ENCODE results near the gene CST8.
"Not testable (repeated sequence)": the region's sequence is repeated elsewhere in the genome, so short reads cannot be mapped to it uniquely, and the experiment has no call there.

Gene CST8, protein sequence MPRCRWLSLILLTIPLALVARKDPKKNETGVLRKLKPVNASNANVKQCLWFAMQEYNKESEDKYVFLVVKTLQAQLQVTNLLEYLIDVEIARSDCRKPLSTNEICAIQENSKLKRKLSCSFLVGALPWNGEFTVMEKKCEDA

GRCh38 chr20:23490817-23491216 lies at the start of gene CST8:
Gene CST8 (plus strand): TSS chr20:23491117. CDS start chr20:23491668, 551 bp downstream.
- no peak for DNase-seq

DNA sequence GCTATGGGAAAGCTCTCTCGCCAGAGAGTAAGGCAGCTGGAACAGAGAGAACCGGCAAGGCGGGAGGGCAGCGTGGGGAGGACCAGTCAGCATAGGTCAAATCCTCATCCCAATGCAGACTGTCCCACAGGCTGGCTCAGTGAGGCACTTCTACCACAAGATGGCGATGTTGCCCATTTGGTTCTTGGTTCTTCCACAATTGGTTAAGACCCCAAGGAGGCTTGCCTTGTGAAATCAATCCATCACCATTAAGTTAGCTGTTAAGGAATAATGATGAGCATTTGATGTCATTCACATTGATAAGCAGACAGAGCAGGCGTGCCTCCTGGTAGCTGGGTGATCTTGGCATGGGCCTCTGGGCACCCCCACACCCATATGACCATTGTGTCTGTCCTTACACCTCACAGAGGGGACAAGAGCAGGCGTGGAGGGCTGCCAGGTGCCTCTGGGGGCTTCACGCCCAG lies 49.0 kb upstream of the CST8 start:
- peak; percentile 83 for DNase-seq

GRCh38 chr20:23442436-23442835 lies 48.5 kb upstream of the CST8 start:
- no peak for DNase-seq

DNA sequence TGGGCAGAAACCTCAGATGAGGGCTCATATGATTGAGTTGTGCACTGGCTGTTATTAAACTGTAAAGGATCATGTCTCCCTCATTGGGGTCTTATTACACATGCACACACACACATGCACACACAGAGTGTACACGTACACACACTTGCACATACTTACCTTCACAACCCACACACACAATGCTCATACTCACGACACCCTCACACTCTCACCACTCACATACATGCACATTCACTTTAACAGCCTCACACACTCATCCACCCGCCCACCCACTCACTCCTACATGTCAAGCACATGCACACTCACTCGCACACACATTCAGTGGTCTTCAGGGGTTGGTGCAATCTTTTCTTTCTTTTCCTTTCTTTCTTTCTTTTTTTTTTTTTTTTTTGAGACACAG lies 46.1 kb upstream of the CST8 start:
- no peak for DNase-seq

DNA sequence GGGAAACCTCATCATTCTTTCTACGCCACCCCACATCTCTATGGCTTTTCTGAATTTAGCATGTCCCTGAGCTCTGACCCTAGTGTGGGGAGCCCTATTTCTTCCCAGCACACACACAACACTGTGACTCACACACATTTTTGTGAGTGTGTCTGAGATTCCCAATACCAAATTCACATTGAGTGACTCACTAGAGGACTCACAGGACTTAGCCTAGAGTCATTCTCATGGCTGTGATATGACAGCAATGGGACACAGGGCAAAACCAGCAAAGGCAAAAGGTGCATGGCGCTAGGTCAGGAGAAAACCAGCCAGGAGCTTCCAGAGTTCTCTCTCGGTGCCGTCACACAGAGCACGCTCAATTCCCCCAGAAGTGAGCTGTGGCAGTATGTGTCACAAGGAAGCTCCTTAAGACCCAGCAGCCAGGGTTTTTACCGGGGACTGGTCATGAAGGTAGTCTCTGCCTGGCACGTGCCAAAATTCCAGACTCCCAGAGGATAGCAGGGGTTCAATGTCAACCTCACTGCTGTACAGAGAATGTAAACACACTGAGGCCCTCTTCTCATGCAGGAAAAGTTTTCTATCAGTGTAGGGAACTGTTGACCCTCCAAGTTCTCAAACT lies 45.2 kb upstream of the CST8 start:
- no peak for DNase-seq

- peak; percentile 53 for DNase-seq
Measured at GRCh38 chr20:23446505-23446904, 44.4 kb upstream of the CST8 start.

GRCh38 chr20:23448167-23448566 lies 42.8 kb upstream of the CST8 start:
- no peak for DNase-seq

GRCh38 chr20:23449421-23449820 lies 41.5 kb upstream of the CST8 start:
- DNase-seq, result peak; percentile 55

DNA sequence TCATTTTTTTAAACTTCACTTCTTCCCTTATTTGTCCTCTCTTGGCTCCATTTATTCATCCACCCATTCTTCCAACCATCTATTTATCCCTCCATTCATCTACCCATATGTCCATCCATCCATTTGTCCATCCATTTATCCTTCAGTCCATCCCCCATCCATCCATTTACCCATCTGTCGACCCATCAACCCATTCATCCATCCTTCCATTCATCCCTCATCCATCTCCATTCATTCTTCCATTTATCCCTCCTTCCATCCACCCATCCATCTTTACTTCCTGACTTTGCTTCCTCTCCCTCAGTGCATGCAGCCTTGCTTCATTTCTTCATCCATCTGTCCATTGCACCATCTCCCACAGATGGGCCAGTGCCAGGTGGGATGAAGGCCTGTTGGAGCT lies 40.0 kb upstream of the CST8 start:
- no peak for DNase-seq

DNA sequence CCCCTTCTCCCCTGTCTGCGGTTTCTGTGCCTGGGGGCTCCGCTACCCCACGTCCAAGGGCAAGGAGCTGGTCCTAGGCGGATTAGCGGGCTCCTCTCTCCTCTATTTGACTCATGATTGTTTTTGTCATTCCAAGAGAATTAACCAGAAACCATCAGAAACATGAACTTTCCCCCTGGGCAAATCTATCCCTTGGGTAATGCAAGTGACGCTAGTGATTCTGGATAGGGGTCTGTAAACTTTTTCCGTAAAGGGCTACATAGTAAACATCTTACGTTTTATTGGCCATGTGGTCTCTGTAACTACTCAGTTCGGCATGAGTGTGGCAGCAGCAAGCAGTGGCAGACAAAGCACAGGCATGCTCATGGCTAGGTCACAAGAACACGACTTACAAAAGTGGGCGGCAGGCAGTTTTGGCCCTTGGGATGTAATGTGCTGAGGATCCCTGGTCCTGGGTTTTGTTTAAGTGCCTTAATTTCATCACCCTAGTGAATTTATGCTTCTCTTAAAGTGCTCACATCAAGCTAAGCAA lies 38.9 kb upstream of the CST8 start:
- no peak for DNase-seq

- DNase-seq, result no peak
Measured at GRCh38 chr20:23452776-23453175, 38.1 kb upstream of the CST8 start, which contains the start of gene CST11. Gene CST11 (minus strand): TSS chr20:23452876. CDS start chr20:23452811, 65 bp downstream.

DNA sequence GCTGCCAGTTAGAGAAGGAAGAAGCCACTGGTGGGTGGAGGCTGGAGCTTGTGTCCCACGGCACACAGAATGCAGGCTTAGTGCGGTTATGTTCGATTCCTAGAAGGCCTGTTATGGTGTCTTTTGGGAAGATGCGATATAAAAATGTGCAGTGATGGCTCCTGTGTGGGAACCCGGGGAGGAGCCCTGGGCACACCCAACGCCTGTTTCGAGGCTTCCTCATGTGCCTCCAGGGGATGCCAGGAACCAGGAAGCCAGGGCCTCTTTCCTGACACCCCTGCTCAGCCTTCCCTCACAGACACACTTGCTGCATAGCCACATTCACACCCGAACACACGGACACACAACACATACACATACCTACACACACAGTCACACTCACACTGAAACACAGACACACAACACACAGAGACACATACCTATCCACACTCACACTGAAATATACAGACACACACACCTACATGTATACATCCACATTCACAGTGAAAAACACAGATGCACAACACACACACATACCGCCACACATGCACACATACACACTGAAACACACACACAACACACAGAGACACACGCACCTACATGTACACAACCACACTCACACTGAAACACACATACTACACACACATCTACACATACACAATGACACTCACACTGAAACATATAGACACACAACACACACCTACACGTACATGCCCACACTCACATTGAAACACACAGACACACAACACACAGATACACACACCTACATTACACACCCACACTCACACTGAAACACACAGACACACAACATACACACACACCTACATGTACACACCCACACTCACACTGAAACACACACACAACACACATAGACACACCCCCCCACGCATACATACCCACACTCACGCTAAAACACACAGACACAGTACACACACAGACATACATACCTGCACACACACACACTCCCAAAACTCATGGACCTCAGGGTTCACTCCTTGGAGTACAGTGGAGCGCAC lies 37.1 kb upstream of the CST8 start:
- no peak for DNase-seq

DNA sequence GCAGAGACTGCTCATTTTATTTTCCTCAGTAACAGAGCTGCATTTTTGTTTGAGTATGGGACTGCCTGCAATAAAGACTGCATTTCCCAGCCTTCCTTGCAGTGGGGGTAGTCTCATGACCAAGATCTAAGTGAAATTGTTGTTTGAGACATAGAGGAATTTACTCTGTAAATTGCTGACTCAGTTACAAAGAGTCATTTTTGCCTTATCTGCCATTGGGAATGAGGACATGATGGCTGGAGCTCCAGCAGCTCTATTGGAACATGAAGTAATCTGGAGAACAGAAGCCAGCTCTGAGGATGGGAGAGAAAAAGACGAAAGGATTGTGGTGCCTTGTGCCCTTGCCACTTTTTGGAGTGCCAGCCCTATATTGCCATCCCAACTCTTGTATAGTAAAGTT lies 36.1 kb upstream of the CST8 start:
- DNase-seq, result no peak

DNA sequence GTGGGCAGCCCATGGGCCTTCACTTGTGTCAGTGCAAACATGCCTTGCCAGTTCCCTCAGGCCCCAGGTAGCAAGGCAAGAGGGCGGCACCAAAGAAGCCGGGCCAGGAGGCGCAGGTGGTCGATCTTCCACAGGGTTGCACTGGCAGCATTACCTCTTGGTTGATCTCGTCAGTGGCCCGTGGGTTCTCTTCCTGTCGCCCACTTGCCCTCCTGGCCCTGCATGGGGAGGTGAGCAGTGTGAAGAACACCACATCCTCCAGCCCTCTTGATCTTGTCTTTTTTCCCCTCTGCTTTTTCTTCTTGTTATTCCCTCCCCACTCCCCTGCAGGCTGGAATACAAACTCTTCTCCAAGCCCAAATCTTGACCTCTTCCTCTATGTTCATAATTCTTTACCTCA lies 35.3 kb upstream of the CST8 start:
- DNase-seq, result no peak

- DNase-seq, result no peak
Measured at GRCh38 chr20:23456409-23456808, 34.5 kb upstream of the CST8 start.

- DNase-seq, result no peak
Measured at GRCh38 chr20:23456873-23457272, 34.0 kb upstream of the CST8 start.

- peak; percentile 30 for DNase-seq
Measured at GRCh38 chr20:23459461-23460150, 31.3 kb upstream of the CST8 start.

DNA sequence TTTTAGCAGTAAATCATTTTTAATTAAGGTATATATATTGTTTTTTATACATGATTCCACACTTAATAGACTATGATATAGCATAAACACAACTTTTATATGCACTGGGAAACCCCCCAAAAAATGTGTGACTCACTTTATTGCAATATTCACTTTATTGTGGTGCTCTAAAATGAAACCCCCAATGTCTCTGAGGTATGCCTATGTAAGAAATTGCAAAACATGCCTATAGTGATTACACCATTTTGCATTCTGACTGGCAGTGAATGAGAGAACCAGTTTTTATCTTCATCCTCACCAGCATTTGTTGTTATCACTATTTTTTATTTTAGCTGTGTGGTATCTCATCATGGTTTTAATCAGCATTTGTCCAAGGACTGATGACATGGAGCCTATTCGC lies 29.7 kb upstream of the CST8 start:
- DNase-seq, result peak; percentile 44

DNA sequence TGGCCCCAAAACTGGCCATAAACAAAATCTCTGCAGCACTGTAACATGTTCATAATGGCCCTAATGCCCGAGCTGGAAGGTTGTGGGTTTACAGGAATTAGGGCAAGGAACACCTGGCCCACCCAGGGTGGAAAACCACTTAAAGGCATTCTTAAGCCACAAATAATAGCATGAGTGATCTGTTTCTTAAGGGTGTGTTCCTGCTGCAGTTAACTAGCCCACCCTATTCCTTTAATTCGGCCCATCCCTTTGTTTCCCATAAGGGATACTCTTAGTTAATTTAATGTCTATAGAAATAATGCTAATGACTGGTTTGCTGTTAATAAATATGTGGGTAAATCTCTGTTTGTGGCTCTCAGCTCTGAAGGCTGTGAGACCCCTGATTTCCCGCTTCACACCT lies 24.0 kb upstream of the CST8 start:
- not testable (repeated sequence) for DNase-seq

DNA sequence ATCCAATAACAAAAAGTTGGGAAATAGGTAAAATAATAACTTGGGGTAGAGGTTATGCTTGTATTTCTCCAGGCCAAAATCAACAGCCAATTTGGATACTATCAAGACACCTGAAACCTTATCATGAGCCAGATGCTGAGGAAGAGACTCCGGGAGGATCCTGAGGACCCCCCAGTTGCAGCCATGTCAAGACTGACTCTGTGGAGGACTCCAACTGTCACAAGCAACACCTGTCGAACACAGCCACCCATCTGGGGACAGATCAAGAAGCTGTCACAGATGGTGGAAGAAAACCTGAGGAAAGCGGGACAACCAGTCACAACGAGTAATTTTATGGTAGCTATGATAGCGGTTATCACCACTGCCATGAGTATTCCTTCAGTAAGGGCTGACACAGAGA lies 18.6 kb upstream of the CST8 start:
- DNase-seq, result not testable (repeated sequence)

- not testable (repeated sequence) for DNase-seq
Measured at GRCh38 chr20:23473293-23473692, 17.6 kb upstream of the CST8 start.

GRCh38 chr20:23475395-23475794 lies 15.5 kb upstream of the CST8 start:
- DNase-seq, result no peak
